HCT116 (cell line): ENCODE measurements around the gene TRIM66. TPM values are rescaled to one million over a fixed set of nuclear protein-coding genes. Genes with fewer than 3 reads are reported as not detected.
A peak's percentile ranks its signal among the peaks of the same experiment; 100 is the strongest.

Experiments
- ATAC-seq: fragments of 200-7000 bp; cut with Tn5 transposase; 2 replicates; pipeline ENCODE4 v1.9.1; 2020; ENCODE audit warnings: mild to moderate bottlenecking, moderate library complexity
- BruUV-seq: library from RNA; stranded (reverse); fragments of 400-500 nt; replicated peaks from 2 replicates; lab custom pipeline; 2021; lab: Mats Ljungman, UMichigan
- CTCF ChIA-PET: fragments of 300-600 bp; sonication (Branson Sonifier 250); formaldehyde crosslinking; loops from one replicate; lab custom pipeline; 2021; ENCODE audit warnings: antibody characterized with exemption; lab: Charles Lee
- POLR2A ChIA-PET: fragments of 300-600, 350-600 bp; sonication (Branson Sonifier 250); formaldehyde crosslinking; loops from one replicate; lab custom pipeline; 2021; ENCODE audit warnings: antibody characterized with exemption; lab: Charles Lee
- RAD21 ChIA-PET, 2 experiments: fragments of 300-600 bp; sonication (Branson Sonifier 250); formaldehyde crosslinking; loops; one replicate each; lab custom pipeline; 2023; ENCODE audit warnings: low total read pairs in 2 of 2; ENCODE audit not compliant: uncharacterized antibody in 2 of 2, unreplicated experiment in 2 of 2, low non-redundant PET in 1 of 2; lab: Charles Lee
- DNase-seq: peaks from one replicate; pipeline ENCODE4 v3.0.0-alpha.2; 2010; ENCODE audit warnings: low read depth, low spot score
- H2AFZ ChIP-seq: fragments of 200-600 bp; shearing (Covaris generic), sonication (generic); 2 replicates; pipeline ENCODE4 v1.6.1; 2017; ENCODE audit warnings: low read depth, mixed run types, mixed read lengths, antibody characterized with exemption, low read length; ENCODE audit not compliant: poor library complexity, severe bottlenecking
- H3K27ac ChIP-seq: 2 replicates; pipeline ENCODE4 v1.5.1; 2012; ENCODE audit warnings: low read depth, low read length
- H3K27me3 ChIP-seq: fragments of 200-600 bp; sonication (generic); 2 replicates; pipeline ENCODE4 v1.6.1; 2016; ENCODE audit warnings: mixed run types, low read length, mixed read lengths; ENCODE audit not compliant: insufficient read depth
- H3K36me3 ChIP-seq, 2 experiments: fragments of 200-500 bp in 1 of 2; fragments of 200-600 bp in 1 of 2; sonication (Bioruptor generic) in 1 of 2; sonication (generic) in 1 of 2; 2 replicates each; pipeline versions ENCODE4 v1.5.1 to v1.6.1; 2014 to 2016; ENCODE audit warnings: low read length in 2 of 2, inconsistent platforms in 1 of 2, mixed read lengths in 1 of 2, mixed run types in 1 of 2; ENCODE audit not compliant: insufficient read depth in 2 of 2, control insufficient read depth in 1 of 2
- H3K4me1 ChIP-seq, 2 experiments: fragments of 200-600 bp in 1 of 2; sonication (generic) in 1 of 2; 2 replicates each; pipeline versions ENCODE4 v1.5.1 to v1.6.1; 2012 to 2017; ENCODE audit warnings: low read length in 2 of 2, inconsistent platforms in 1 of 2, mild to moderate bottlenecking in 1 of 2, mixed read lengths in 1 of 2, mixed run types in 1 of 2, moderate library complexity in 1 of 2; ENCODE audit not compliant: insufficient read depth in 2 of 2, control insufficient read depth in 1 of 2
- H3K4me2 ChIP-seq: fragments of 200-600 bp; sonication (generic); 2 replicates; pipeline ENCODE4 v1.6.1; 2017; ENCODE audit warnings: mixed run types, low read length, mixed read lengths
- H3K4me3 ChIP-seq, 2 experiments: fragments of 200-600 bp in 1 of 2; sonication (generic) in 1 of 2; replicated peaks in 1 of 2; 2 replicates each; pipeline ENCODE4 v1.5.1; 2011 to 2016; ENCODE audit warnings: low read length in 2 of 2, control low read depth in 1 of 2, low read depth in 1 of 2, mild to moderate bottlenecking in 1 of 2, mixed read lengths in 1 of 2, mixed run types in 1 of 2
- H3K79me2 ChIP-seq: fragments of 200-600 bp; sonication (generic); 2 replicates; pipeline ENCODE4 v1.6.1; 2017; ENCODE audit warnings: mild to moderate bottlenecking, mixed run types, low read length, moderate library complexity, mixed read lengths; ENCODE audit not compliant: insufficient read depth
- H3K9ac ChIP-seq: fragments of 200-600 bp; sonication (generic); 2 replicates; pipeline ENCODE4 v1.6.1; 2016; ENCODE audit warnings: low read length, mixed read lengths
- H3K9me2 ChIP-seq: fragments of 200-600 bp; sonication (generic), shearing (Covaris generic); 2 replicates; pipeline ENCODE4 v1.6.1; 2017; ENCODE audit warnings: mixed run types, mild to moderate bottlenecking, moderate library complexity; ENCODE audit not compliant: insufficient read depth
- H3K9me3 ChIP-seq, 2 experiments: fragments of 200-500 bp in 1 of 2; fragments of 200-600 bp in 1 of 2; sonication (Bioruptor generic) in 1 of 2; sonication (generic) in 1 of 2; 2 replicates each; pipeline ENCODE4 v1.6.1; 2014 to 2017; ENCODE audit warnings: low read length in 2 of 2, mixed read lengths in 2 of 2, inconsistent platforms in 1 of 2, low read depth in 1 of 2, mild to moderate bottlenecking in 1 of 2, mixed run types in 1 of 2, moderate library complexity in 1 of 2; ENCODE audit not compliant: control insufficient read depth in 1 of 2, insufficient read depth in 1 of 2
- H4K20me1 ChIP-seq: fragments of 200-600 bp; sonication (generic), shearing (Covaris generic); 2 replicates; pipeline ENCODE4 v1.6.1; 2017; ENCODE audit warnings: mixed run types, mild to moderate bottlenecking, moderate library complexity; ENCODE audit not compliant: insufficient read depth
- ATF3 ChIP-seq: IDR thresholded peaks from 2 replicates; pipeline ENCODE4 v1.6.1; 2012
- CBX3 ChIP-seq: IDR thresholded peaks from 2 replicates; pipeline ENCODE4 v1.6.1; 2012; ENCODE audit warnings: low read depth
- CEBPB ChIP-seq: IDR thresholded peaks from 2 replicates; pipeline ENCODE4 v1.6.1; 2012; ENCODE audit warnings: low read depth
- CTCF ChIP-seq, 3 experiments: fragments of 200-600 bp in 1 of 3; sonication (generic) in 1 of 3; IDR thresholded peaks in 2 of 3; conservative IDR thresholded peaks in 1 of 3; 2 replicates each; pipeline ENCODE4 v1.5.1; 2012 to 2017; ENCODE audit warnings: low read depth in 2 of 3, low read length in 2 of 3, antibody characterized with exemption in 1 of 3, borderline replicate concordance in 1 of 3, control low read depth in 1 of 3, mild to moderate bottlenecking in 1 of 3, mixed read lengths in 1 of 3, mixed run types in 1 of 3, moderate library complexity in 1 of 3; ENCODE audit not compliant: insufficient read depth in 1 of 3
- ELF1 ChIP-seq: IDR thresholded peaks from 2 replicates; pipeline ENCODE4 v1.6.1; 2012; ENCODE audit warnings: low read depth, borderline replicate concordance
- EZH2phosphoT487 ChIP-seq: fragments of 200-600 bp; IDR thresholded peaks from 2 replicates; pipeline ENCODE4 v1.6.1; 2018; ENCODE audit warnings: antibody characterized with exemption, borderline replicate concordance
- FOSL1 ChIP-seq: IDR thresholded peaks from 2 replicates; pipeline ENCODE4 v1.6.1; 2012; ENCODE audit warnings: low read depth
- JUND ChIP-seq: IDR thresholded peaks from 2 replicates; pipeline ENCODE4 v1.6.1; 2012
- MAX ChIP-seq: IDR thresholded peaks from 2 replicates; pipeline ENCODE4 v1.6.1; 2012
- POLR2AphosphoS5 ChIP-seq: IDR thresholded peaks from 2 replicates; pipeline ENCODE4 v1.6.1; 2011; ENCODE audit warnings: mild to moderate bottlenecking, low read depth, low read length, moderate library complexity
- RAD21 ChIP-seq: IDR thresholded peaks from 2 replicates; pipeline ENCODE4 v1.6.1; 2012; ENCODE audit warnings: low read depth, mild to moderate bottlenecking
- REST ChIP-seq: IDR thresholded peaks from 2 replicates; pipeline ENCODE4 v1.6.1; 2012; ENCODE audit warnings: low read depth
- SIN3A ChIP-seq: IDR thresholded peaks from 2 replicates; pipeline ENCODE4 v1.6.1; 2012; ENCODE audit warnings: low read depth
- SP1 ChIP-seq: IDR thresholded peaks from 2 replicates; pipeline ENCODE4 v1.6.1; 2012; ENCODE audit warnings: low read depth
- SRF ChIP-seq: IDR thresholded peaks from 2 replicates; pipeline ENCODE4 v1.6.1; 2012; ENCODE audit warnings: low read depth
- TCF7L2 ChIP-seq: IDR thresholded peaks from 2 replicates; pipeline ENCODE4 v1.7.0; 2011; ENCODE audit warnings: borderline replicate concordance, inconsistent platforms; ENCODE audit not compliant: insufficient read depth, insufficient read length; ENCODE audit errors: extremely low read depth
- YY1 ChIP-seq: IDR thresholded peaks from 2 replicates; pipeline ENCODE4 v1.6.1; 2011; ENCODE audit warnings: low read length, low read depth, moderate library complexity, mild to moderate bottlenecking; ENCODE audit not compliant: insufficient replicate concordance; ENCODE audit errors: extremely low read depth
- ZFX ChIP-seq: fragments of 450-650 bp; IDR thresholded peaks from 2 replicates; pipeline ENCODE4 v1.6.1; 2017
- ZNF274 ChIP-seq: fragments of 200-500 bp; sonication (Bioruptor generic); IDR thresholded peaks from 2 replicates; pipeline ENCODE4 v1.6.1; 2014; ENCODE audit warnings: mild to moderate bottlenecking, low read depth, low read length, inconsistent platforms
- intact Hi-C: fragments of 100-400 bp; cut with micrococcal nuclease; formaldehyde crosslinking; loops from 2 replicates; pipeline ENCODE4 v1.10.0; 2022
- total RNA-seq: library from RNA; stranded (reverse); gene quantifications from one replicate; pipeline ENCODE4 v1.2.1, GENCODE V29; 2021; ENCODE audit not compliant: unreplicated experiment

Gene TRIM66
- total RNA-seq, 1 experiment from 2014 or later, result 24.8 TPM

GRCh38 chr11:8584511-8584910, 98.0 kb downstream of the TRIM66 start:
- ATAC-seq, result peak; percentile 32
- Histone ChIP-seq H3K27ac (no peak overlapping the region), H3K4me3 (no peak overlapping the region), H3K4me1 (no peaks in the 10 kb centered on the region), H3K79me2 (no peaks in the 10 kb centered on the region), H3K36me3 (no peaks in the 10 kb centered on the region), H2AFZ (no peak overlapping the region), H3K9me3 (no peaks in the 10 kb centered on the region), H3K27me3 (no peaks in the 10 kb centered on the region), H3K4me2 (no peak overlapping the region), H3K9ac (no peak overlapping the region), H4K20me1 (no peaks in the 10 kb centered on the region), H3K9me2 (no peaks in the 10 kb centered on the region)
- TF ChIP-seq JUND (no peak), CTCF (IDR thresholded peaks at IDR 0.05 in 2 of 3, conservative IDR thresholded peaks at IDR 0.05 in 1 of 3; ENCODE audit: borderline replicate concordance in 1 of 3, insufficient read depth in 1 of 3, low read depth in 2 of 3, low read length in 2 of 3) (no peak), EZH2phosphoT487 (no peak), REST (no peak), MAX (no peak), TCF7L2 (no peak), YY1 (no peak), ZNF274 (no peak), POLR2AphosphoS5 (no peak), ATF3 (no peak), ELF1 (no peak), ZFX (no peak), CBX3 (no peak), FOSL1 (no peak), SP1 (no peak), CEBPB (no peak), SRF (no peak), RAD21 (no peak), SIN3A (no peak)
- CTCF ChIA-PET, result interaction anchor here (2.5 kb wide), 1 partner anchor 17 kb away, joined by 10 read pairs; no protein-coding TSS in a partner anchor
- no peak for DNase-seq
- RAD21 ChIA-PET, result no interaction called here
- intact Hi-C loops, result no loop called here
- no TSS peak for BruUV-seq
- POLR2A ChIA-PET, result no interaction called here
